Suppressor macrophage treated with lipopolysaccharide for 1 hour (primary cell): ENCODE data around the gene ICA1.
"Not testable (repeated sequence)": the region's sequence is repeated elsewhere in the genome, so short reads cannot be mapped to it uniquely, and the experiment has no call there.

Experiments used
- DNase-seq, 3 donors: peaks; one replicate each; pipeline ENCODE4 v3.0.0-alpha.2; 2020 to 2022

Gene ICA1

DNA sequence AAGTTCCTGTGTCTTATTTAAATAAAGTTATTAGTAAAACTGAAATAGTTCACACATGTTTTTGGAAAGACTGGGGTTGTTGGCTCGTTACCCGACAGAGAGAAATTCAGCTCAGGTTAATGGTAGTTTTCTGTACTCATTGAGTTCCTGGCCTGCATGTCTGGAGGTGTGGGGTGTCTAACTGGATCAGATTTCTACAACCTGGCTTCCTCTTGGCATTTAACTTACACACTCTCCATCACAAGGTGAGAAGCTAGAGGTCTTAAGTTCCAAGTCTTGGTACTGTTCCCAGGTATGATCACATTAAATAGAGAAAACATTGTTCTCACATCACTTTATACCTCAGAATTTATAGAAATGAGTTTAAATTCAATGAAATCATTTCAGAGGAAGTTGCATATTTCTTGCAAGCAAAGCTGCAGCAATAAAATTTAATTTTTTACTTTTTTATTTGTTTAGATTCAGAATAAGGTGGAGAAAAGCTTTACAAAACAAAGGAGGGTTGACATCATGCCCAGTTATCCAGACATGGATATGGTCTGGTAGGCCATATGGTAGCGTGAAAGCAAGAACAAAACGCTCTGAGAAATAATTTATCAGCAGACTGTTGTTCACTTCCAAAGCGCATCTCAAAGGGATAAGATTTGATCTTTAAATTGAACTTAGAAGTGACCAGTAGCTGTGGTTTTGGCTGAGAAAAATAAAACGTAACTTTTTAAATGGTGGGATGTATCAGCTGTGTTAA, 172.8 kb downstream of the ICA1 start:
- DNase-seq: no peak

DNA sequence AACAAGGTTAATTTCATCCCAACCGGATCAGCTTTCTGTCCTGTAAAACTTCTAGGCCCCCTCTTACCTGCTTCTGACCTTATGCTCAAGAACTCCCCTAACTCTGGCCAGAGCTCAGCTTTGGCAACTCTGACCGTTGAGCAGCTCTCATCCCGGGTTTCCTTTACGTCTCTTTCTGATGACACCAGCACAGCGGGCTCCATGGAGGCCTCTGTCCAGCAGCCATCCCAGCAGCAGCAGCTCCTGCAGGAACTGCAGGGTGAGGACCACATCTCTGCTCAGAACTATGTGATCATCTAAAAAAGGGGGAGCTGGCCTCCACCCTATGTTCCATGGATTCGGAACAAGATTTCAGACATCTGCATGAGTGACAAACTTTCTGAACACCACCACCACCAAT, 175.7 kb downstream of the ICA1 start:
- DNase-seq: no peak

DNA sequence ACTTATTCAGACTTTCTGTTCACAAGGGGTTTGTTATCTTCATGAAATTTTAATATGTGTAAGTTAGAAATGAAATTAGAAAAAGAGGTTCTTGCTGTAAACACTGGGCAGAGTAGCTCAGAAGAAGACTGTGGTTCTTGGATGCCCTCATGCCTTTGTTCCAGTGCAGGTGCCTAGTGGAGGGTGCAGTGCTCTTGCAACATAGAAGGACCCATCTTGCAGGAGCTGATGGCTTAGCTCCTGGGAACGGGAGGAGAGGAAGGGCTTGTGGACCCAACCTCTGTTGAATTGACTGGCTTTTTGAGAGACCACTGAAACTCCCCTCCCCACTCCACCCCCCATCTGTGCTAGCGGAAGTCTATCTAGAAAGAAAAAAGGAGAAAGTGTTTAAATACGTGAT, 176.5 kb downstream of the ICA1 start:
- no peak for DNase-seq

DNA sequence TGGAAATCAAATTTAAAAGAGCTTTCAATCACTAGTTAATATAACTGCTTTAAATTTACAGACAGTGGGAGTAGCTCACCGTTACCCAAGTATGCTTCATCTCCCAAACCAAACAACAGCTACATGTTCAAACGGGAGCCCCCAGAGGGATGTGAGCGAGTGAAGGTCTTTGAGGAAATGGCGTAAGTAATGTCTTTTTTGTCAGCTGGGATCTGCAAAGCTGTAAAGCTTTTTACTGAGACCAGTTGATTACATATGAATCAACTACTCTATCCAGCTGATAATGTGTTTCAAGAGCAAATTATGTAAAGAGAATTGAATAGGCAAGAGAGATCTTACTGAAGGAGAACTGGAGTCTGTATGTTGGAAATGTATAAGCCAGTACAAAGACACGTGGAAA, 177.1 kb downstream of the ICA1 start:
- DNase-seq: no peak

- no peak for DNase-seq
Measured at GRCh38 chr7:8082762-8083161, 179.2 kb downstream of the ICA1 start.

DNA sequence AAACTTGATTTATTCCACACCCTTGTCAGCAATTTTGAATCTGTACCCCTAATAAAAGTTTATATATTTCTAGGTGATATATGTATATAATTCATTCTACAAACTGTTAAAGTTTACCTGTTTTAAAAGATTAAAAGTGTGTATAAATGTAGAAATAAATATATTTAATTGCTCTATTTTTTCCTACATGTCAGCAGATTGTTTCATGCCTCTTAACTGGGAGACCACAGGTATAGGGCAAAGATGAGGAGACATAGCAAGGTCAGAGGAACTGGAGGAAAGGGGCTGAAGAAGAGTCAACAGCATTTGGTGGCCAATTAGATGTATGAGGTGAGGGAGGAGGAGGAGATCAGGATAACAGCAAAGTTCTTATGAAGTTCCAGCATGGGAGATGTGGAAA, 183.5 kb downstream of the ICA1 start:
- DNase-seq: no peak

- no peak for DNase-seq
Measured at GRCh38 chr7:8070451-8071180, 191.4 kb downstream of the ICA1 start.

DNA sequence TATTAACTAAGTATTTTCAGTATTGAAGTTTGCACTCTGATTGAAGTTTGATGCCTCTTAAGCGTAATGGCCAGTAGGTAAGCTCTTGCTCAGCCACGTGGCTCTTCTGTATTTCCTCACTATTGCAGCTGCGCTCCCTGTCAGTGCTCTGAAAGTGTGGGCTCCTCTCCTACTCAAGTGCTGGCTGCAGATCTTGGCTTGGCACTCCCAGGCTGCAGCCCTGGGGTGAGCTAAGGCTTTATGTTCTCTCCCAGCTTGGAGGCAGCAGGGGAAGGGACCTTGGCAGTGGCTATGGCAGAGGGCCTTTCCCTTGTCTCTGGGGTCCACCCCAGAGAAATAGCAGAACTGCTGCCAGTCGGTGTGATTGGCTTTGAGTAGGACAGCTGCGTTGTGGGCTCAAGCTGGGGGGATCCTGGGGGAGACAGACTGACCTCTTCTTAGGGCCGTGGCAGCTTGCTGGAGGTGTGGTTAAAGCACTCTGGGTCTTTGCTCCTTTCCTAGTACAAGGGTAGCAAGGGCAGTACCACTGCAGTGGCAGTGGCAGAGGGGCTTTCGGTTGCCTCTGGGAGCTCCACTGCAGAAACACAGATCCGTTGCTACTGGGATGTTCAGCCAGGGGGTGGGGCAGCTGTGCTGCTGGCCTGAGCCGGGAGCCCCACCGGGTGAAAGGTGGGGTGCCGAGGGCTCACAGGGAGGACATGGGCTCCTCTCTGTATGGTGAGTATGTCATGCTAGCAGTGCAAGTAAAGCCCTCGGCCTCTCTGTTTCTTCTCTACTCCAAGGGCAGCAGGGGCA, 192.9 kb downstream of the ICA1 start:
- DNase-seq: no peak

DNA sequence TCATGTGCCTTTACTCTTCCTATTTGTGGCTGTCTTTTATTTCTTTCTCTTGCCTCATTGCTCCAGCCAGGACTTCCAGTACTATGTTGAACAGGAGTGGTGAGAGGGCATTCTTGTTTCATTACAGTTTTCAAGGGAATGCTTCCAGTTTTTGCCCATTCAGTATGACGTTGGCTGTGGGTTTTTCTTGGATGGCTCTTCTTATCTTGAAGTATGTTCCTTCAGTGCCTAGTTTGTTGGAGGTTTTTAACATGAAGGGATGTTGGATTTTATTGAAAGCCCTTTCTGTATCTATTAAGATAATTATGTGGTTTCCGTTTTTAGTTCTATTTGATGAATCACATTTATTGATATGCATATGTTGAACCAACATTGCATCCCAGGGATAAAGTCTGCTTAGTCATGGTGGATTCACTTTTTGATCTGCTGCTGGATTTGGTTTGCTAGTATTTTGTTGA, 196.6 kb downstream of the ICA1 start:
- no peak for DNase-seq

GRCh38 chr7:8064828-8065227, 197.1 kb downstream of the ICA1 start:
- no peak for DNase-seq

DNA sequence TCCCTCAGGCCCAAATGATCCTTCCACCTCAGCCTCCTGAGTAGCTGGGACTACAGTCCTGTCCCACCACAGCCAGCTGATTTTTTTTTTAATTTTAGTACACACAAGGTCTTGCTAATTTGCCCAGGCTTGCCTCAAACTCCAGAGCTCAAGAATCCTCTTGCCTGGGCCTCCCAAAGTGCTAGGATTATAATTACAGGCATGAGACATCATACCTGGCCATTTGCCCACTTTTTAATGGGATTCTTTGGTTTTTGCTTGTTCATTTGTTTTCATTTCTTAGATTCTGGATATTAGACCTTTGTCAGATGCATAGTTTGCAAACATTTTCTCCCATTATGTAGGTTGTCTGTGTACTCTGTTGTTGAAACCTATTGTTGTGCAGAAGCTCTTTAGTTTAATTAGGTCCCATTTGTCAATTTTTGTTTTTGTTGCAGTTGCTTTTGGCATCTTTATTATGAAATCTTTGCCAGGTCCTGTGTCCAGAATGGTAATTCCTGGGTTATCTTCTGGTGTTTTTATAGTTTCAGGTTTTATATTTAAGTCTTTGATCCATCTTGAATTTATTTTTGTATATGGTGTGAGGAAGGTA, 198.2 kb downstream of the ICA1 start:
- no peak for DNase-seq

DNA sequence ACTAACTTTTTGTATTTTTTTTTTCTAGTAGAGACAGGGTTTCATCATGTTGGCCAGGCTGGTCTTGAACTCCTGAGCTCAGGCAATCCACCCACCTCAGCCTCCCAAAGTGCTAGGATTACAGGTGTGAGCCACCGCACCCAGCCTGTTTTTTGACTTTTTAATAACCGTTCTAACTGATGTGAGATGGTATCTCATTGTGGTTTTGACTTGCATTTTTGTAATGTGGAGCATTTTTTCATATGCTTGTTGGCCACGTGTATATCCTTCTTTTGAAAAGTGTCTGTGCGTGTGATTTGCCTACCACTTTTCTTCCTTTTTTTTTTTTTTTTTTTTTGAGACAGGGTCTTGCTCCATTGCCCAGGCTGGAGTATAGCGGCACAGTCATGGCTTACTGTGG, 198.7 kb downstream of the ICA1 start:
- DNase-seq: not testable (repeated sequence)
